Epithelial cell of proximal tubule (primary cell): ENCODE data around the gene NKAIN2. TPM values are rescaled to one million over a fixed set of nuclear protein-coding genes. Genes with fewer than 3 reads are reported as not detected.

Source experiments
- DNase-seq: peaks from one replicate; pipeline ENCODE4 v3.0.0-alpha.2; 2011; ENCODE audit warnings: low read depth
- H3K4me3 ChIP-seq: 2 replicates; pipeline ENCODE4 v1.5.1; 2011; ENCODE audit warnings: low read depth, mild to moderate bottlenecking, low read length
- CTCF ChIP-seq: conservative IDR thresholded peaks from 2 replicates; pipeline ENCODE4 v1.5.1; 2012; ENCODE audit warnings: low read depth, mild to moderate bottlenecking, low read length
- total RNA-seq: library from RNA; depleted of rRNA; stranded (reverse); fragments of >200 nt; gene quantifications from 2 replicates; pipeline ENCODE4 v1.2.3, GENCODE V29; 2015

Gene NKAIN2
- total RNA-seq, 1 donor from 2014 or later: under 0.01 TPM

DNA sequence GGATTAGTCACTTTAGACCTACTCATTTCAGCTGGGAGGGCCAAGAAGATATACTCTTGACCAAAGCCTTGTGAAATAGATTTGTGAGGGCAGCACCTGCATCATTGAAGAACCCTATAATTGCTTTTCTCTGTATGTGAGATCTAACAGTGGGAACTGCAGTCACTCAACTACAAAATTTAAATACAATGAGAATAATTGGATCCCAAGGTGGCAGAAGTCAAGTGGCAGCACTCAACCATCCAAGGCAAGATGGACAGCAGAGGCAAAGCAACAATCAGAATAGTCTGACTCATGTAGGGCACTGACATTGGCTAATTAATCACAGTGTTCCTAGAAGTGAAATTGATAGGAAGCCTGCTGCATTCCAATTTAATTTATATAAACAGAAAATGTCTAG is 8.9 kb upstream of the NKAIN2 start:
- no peak overlapping the region for H3K4me3 ChIP-seq
- TF ChIP-seq CTCF: no peak
- no peak for DNase-seq

- H3K4me3 ChIP-seq: no peak overlapping the region
- no peak for DNase-seq
- TF ChIP-seq CTCF: no peak
Measured at GRCh38 chr6:123801067-123801466, 2.6 kb upstream of the NKAIN2 start.

DNA sequence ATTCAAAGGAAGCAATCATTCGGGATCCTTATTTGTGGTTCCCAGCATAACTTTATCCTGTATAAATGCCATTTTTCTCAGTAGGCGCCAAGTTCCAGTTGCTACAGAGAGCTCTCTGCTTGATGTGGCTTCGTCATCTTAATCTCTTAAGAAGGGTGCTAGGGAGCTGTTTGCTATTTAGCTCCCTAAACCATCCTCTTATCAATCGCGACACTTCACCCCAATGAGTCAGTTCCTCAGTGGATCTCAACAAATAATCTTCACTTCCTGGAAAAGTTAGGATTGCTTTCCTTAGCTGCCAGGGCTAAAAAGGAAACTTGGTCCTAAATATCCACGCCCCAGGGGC is 1.3 kb upstream of the NKAIN2 start:
- DNase-seq: no peak
- H3K4me3 ChIP-seq: no peak overlapping the region
- TF ChIP-seq CTCF: no peak

- peak; percentile 43 for DNase-seq
- peak; percentile 98 for TF ChIP-seq CTCF
- peak overlapping the region; percentile 57 for H3K4me3 ChIP-seq
Measured at GRCh38 chr6:123802697-123803503, 765 bp upstream of the NKAIN2 start.

DNA sequence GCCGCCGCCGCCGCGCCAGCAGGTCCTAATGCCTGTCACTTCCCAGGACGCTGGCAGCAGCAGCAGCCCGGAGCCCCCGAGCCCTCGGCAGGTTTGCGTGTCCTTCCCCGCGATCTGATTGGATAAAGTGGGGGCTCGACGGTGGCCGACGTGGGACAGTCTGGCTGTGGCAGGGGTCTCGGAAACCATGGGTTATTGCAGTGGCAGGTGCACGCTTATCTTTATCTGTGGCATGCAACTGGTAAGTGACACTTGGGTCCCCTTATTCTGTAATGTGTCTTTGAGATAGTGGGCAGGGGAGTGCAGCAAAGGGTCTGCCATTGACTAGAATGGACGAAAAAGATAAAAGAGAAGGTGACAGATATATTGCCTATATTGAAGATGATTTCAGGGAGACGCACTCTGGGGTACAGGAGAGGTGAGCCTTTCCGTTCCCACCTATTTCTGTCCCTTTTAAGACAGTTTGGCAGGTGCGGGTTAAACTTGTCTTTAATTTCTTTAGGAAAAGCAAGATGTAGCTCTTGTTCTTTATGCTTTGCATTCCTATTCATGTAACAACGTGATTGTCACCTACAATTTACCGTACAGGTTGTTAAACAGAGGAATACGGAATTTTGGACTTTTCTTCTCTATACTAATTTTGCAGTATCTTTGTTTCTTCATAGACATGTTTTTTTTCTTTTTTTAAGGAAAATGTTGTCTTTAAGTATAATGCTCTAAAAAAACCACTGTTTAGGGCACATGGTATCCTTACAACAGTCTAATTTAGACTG is 535 bp downstream of the NKAIN2 start:
- no peak for TF ChIP-seq CTCF
- no peak for DNase-seq
- peak overlapping the region; percentile 45 for H3K4me3 ChIP-seq

GRCh38 chr6:123804787-123805540 is 1.3 kb downstream of the NKAIN2 start:
- no peak overlapping the region for H3K4me3 ChIP-seq
- no peak for TF ChIP-seq CTCF
- no peak for DNase-seq
